Body of pancreas (tissue), 4 donors: ENCODE measurements around the gene CDCA3.

Source experiments
- POLR2A ChIP-seq, 3 donors: fragments of 450-650 bp; IDR thresholded peaks; one replicate each; pipeline ENCODE4 v1.6.1; 2016; ENCODE audit warnings: antibody characterized with exemption in 3 of 3, mild to moderate bottlenecking in 2 of 3
- TF ChIP-seq, protein P1 (sequence below), 7 experiments: fragments of 450-650 bp in 4 of 7; fragments of 200-600 bp in 3 of 7; sonication (generic) in 3 of 7; IDR thresholded peaks; one replicate each; pipeline ENCODE4 v1.5.1; 2016 to 2019; ENCODE audit warnings: antibody characterized with exemption in 7 of 7

DNA sequence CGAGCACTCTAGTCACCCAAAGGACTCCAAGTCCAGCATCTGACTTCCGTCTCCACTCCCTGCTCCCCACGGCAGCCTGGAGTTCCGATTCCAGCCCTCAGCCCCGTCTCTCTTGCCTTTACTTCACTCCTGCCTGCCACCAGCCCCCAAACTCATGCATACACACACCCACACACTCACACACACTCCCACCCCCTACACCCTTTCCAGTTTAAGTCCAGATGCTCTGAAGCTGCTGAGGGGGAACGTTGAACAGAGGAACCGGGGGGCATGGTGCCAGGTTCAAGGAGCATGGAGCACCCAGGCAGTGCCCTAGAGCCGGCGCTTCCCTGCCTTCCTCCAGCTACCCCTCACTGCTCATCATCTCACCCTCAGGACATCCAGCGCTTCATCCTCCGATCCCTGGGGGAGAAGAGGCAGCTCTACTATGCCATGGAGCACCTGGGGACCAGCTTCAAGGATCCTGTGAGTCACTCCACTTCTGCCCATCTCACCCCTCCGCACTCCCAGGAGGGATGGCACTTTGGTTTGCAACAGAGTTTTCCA lies 19.6 kb downstream of the CDCA3 start:
- TF ChIP-seq, protein P1, sequence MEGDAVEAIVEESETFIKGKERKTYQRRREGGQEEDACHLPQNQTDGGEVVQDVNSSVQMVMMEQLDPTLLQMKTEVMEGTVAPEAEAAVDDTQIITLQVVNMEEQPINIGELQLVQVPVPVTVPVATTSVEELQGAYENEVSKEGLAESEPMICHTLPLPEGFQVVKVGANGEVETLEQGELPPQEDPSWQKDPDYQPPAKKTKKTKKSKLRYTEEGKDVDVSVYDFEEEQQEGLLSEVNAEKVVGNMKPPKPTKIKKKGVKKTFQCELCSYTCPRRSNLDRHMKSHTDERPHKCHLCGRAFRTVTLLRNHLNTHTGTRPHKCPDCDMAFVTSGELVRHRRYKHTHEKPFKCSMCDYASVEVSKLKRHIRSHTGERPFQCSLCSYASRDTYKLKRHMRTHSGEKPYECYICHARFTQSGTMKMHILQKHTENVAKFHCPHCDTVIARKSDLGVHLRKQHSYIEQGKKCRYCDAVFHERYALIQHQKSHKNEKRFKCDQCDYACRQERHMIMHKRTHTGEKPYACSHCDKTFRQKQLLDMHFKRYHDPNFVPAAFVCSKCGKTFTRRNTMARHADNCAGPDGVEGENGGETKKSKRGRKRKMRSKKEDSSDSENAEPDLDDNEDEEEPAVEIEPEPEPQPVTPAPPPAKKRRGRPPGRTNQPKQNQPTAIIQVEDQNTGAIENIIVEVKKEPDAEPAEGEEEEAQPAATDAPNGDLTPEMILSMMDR (IDR thresholded peaks at IDR 0.05), result no peak
- no peak for TF ChIP-seq POLR2A (IDR thresholded peaks at IDR 0.05)
